Measurements from ENCODE around the gene HDAC10. TPM values are rescaled to one million over a fixed set of nuclear protein-coding genes. Genes with fewer than 3 reads are reported as not detected.
"Not testable (repeated sequence)": the region's sequence is repeated elsewhere in the genome, so short reads cannot be mapped to it uniquely, and the experiment has no call there.

The HDAC10 gene
- total RNA-seq, 1 donor from 2014 or later: 14.5 TPM

DNA sequence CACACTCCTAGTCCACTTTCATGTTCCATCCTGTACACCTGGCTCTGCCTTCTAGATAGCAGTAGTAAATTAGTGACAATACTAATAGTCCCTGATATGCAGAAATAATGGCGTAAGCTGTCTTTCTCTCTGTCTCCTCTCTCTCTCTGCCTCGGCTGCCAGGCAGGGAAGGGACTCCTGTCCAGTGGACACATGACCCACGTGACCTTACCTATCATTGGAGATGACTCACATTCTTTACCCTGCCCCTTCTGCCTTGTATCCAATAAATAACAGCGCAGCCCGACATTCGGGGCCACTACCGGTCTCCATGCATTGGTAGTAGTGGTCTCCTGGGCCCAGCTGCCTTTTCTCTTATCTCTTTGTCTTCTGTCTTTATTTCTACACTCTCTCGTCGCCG lies 22.7 kb upstream of the HDAC10 start:
- DNase-seq (ENCODE audit: missing footprints); ATAC-seq: not testable (repeated sequence)
- intact Hi-C loops (cut with DNase I): loop anchor here (5.0 kb wide), 1 partner anchor 34 kb away; the partner anchor contains the start of gene PLXNB2

DNA sequence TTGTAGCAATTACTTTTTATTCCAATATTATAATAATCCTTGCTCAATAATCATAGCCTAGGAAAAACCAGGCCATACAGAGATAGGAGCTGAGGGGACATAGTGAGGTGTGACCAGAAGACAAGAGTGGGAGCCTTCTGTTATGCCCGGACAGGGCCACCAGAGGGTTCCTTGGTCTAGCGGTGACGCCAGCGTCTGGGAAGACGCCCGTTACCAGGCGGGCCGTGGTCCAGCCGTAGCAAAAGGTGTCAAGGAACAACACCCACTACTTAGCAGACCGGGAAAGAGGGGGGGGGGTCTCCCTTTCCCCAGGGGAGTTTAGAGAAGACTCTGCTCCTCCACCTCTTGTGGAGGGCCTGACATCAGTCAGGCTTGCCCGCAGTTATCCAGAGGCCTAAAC lies 22.3 kb upstream of the HDAC10 start:
- ATAC-seq; DNase-seq (ENCODE audit: missing footprints): not testable (repeated sequence)
- intact Hi-C loops (cut with DNase I): loop anchor here (5.0 kb wide), 1 partner anchor 34 kb away; the partner anchor contains the start of gene PLXNB2

DNA sequence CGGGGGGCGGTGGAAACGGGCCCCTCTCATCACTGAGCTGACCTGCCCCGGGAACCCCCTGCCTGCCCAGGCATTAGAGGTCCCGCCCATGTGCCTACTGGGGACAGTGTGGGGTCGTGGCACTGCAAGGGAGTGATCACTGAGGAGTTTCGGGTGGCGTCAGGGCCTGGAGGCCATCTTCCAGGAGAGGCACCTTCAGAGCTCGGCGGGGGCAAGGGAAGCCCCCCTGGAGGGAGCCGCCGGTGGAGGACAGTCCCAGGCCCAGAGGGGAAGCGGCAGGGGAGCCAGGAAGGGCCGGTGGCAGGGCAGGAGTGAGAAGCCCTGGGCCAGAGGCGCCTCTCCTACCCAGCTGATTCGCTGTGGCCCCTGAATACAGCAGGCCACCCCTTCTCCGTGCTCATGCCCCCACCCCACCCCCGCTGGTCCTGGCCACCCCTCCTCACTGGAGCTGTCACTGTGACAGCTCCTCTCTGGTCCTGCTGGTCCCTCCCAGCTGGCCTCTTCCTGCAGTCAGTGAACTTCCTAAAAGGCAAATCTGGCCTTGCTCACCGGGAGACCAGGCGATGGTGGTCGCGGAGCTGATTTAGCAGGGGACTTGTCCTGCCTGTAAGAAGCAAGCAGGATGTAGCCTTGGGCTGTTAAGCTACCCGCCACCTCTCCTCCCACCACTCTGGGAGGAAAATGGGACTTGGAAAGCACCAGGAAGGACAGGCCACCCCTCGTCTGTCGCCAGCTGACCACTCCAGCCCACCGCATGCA lies 21.2 kb upstream of the HDAC10 start:
- DNase-seq (ENCODE audit: missing footprints) (no peak), ATAC-seq (no peak)
- intact Hi-C loops (cut with DNase I): loop anchor here (5.0 kb wide), 1 partner anchor 35 kb away; the partner anchor contains the start of gene PLXNB2

DNA sequence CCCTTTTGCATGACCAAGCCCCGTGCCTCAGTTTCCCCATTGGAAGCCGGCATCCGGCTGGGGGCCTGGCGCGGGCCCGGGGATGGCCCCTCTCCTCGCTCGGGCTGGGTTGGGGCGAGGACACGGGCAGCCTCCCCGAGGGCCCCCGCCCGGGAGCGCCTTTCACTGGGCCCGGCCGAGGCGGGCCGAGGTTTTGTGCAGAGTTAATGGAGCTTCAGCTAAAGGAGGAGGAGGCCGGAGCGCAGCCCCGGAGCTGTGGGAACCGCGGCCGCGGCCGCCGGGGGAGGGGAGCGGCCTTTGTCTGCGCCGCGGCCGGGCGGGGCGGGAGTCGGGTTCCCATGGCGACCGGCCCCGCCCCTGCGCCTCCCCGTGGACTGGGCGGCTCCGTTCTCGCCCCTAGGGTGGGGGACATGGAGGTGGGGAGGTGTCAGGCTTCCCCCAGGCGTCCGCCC lies 20.5 kb upstream of the HDAC10 start:
- DNase-seq (ENCODE audit: missing footprints): peak; percentile 82
- peak; percentile 23 for ATAC-seq
- intact Hi-C loops (cut with DNase I): loop anchor here (2.0 to 5.0 kb wide), 2 partner anchors 19 to 36 kb away; partner anchors contain the start of gene PLXNB2

DNA sequence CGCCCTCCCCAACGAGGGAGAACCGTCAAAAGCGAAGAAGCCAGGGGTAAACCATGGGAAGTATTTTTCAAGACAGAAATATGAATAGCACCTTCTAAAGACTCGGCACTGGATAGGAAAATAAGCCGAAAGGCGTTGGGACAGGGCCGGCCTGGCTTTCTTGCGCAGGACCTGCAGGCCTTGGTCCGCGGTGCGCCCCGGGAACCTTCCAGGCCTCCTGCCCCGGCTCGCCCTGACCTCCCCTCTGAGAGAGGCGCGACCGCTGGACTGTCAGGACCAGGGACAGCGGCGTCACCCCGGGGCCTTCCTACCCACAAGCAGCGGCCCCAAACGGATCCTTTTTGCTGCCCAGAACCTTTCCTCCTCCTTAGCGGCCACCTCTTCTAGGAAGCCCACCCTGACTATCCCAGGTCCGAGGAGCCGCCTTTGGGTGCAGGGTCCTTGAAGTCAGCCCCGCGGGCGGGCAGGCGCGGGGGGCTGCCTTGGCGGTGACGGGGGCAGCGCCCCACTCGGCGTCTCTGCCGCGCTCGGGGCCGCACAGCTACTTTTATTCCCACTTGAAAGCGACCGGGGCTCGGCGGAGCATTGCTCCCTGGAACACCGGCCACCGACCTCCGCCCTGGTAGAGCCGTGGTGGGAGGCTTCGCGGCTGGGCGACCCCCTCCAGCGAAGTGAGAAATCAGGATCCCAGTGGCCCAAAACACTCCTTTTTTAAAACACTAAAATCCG lies 19.8 kb upstream of the HDAC10 start:
- intact Hi-C loops (cut with DNase I): loop anchor here (2.0 to 5.0 kb wide), 2 partner anchors 18 to 36 kb away; partner anchors contain the start of gene PLXNB2
- peak; percentile 87 for DNase-seq (ENCODE audit: missing footprints)
- peak; percentile 55 for ATAC-seq

DNA sequence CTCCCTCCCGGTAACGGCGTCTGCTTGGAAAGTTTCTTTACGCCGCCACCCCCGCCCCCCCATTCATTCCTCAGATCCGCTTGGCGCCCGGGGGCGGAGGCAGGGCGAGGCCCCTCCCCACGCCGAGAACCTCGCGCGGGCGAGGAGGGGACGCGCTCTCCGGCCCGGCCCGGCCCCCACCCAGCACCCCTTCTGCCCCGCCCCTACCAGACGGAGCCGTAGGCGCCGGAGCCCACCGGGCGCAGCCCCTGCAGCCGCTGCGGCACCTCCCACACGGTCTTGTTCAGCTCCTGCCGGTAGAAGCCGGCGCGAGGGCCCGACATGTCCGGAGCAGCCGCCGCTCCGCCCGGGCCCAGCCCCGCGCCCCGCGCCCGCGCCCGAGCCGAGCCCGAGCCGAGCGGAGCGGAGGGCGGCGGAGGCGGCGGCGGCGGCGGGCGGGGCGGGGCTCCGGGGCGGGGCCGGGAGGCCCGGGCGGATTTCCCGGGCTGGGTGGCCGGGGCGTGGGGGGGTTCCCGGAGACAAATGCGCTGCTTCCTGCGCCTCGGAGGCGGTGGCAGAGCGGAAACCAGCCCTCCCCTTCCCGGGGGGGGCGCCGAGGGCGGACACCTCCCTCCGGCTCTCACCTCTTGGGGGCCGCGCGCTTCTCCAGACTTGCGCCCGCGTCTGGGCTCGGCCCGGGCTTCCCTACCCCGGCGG lies 19.1 kb upstream of the HDAC10 start, which contains the start of gene MAPK11:
TSS of gene MAPK11 (minus strand) at position 411 of the 696 bp plus-strand sequence. CDS start at position 323, 88 bp downstream.
- DNase-seq (ENCODE audit: missing footprints): no peak
- ATAC-seq: peak; percentile 18
- intact Hi-C loops (cut with DNase I): loop anchor here (2.0 to 5.0 kb wide), 2 partner anchors 17 to 37 kb away; partner anchors contain the start of gene PLXNB2

DNA sequence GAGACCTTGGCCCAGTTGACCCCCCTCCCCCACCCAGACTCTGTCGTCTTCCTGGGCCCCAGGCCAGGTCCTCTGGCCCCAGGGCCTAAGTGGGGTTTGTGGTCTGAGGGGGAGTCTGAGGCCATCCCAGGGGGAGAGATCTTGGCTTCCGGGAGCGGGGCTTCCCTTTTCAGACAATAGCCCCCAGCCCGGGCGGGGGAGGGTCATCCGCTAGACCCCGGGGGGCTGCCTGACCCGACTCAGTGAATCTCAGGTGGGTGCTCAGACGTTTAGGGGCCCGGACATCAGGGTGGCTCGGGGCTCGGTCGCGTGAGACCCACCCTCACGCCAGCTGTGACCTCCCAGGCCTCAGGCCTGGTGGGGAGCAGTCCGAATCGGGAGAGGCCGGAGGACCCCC lies 18.5 kb upstream of the HDAC10 start:
- ATAC-seq (no peak), DNase-seq (ENCODE audit: missing footprints) (no peak)

DNA sequence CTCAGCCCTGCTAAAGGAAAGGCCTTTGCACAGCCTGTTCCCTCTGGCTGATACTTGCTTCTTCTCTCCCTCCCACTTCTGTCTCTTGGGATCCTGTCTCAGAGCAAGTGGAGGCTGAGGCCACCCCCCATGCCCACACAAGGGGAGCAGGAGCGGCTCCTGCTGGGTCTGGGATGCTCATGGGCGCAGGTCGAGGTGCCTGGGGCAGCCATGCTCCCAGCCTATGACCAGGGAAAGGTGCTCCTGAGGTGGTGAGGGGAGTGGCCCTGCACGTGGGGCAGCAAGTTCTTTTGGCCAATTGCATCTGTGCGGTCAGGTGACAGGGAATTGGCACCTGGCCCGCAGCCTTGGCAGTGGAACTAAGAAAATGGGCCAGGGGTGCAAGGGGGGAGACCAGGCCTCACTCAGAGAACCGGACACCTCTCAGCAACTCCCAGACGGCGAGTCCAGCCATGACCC lies 17.6 kb upstream of the HDAC10 start:
- DNase-seq (ENCODE audit: missing footprints): no peak
- intact Hi-C loops (cut with DNase I): no loop called here
- ATAC-seq: no peak

More for the DNA sequence above, 18.5 kb upstream of the HDAC10 start:
- intact Hi-C loops (cut with DNase I): no loop called here

DNA sequence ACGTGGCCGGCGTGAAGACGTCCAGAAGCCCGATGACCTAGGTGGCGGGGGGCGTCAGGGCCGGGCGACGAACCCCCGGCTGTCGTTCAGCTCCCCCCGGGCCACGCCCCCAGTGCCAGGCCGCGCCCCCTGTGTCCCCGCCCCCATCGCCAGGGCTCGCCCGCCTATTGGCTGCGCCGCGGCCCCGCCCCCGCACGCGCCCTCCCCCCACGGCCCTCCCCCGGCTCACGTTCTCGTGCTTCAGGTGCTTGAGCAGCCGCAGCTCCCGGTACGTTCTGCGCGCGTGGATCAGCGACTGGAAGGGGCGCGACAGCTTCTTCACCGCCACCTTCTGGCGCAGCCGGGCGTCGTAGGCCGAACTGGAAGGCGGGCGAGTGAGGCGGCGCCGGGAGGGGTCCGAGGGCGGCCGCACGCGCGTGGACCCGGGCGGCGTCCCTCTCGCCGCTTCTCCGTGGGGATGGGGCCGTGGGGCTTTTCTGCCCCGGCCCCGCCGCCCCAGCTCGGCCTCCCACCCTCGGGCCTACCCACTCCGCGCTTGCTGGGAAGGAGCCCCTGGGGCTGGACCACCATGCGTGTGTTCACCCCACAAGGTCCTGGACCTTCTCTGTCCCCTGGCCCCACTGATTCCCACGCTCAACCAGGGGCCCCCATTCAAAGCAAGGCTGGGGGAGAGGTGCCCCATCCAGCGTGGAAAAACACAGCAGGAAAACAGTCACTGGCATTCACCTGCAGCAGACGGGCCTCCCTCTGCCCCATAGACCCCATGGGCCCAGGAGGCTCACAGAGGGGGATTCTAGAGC lies 16.7 kb upstream of the HDAC10 start:
- no peak for DNase-seq (ENCODE audit: missing footprints)
- ATAC-seq: peak; percentile 57
- intact Hi-C loops (cut with DNase I): no loop called here

DNA sequence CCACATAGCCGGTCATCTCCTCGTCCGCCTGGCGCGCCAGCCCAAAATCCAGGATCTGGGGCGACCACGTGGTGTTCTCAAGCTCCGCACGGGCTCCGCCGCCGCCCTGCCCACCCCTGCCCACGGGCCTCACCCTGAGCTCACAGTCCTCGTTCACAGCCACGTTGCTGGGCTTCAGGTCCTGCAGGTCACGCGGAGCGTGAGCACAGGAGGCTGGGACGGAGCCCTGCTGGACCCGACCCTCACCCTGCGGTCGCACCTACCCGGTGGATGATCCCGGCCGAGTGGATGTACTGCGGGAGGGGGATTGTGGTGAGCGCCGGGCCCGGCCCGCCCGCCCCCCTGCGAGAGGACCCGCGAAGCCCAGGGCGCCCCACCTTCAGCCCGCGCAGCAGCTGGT lies 15.9 kb upstream of the HDAC10 start:
- intact Hi-C loops (cut with DNase I): no loop called here
- ATAC-seq (no peak), DNase-seq (ENCODE audit: missing footprints) (no peak)

DNA sequence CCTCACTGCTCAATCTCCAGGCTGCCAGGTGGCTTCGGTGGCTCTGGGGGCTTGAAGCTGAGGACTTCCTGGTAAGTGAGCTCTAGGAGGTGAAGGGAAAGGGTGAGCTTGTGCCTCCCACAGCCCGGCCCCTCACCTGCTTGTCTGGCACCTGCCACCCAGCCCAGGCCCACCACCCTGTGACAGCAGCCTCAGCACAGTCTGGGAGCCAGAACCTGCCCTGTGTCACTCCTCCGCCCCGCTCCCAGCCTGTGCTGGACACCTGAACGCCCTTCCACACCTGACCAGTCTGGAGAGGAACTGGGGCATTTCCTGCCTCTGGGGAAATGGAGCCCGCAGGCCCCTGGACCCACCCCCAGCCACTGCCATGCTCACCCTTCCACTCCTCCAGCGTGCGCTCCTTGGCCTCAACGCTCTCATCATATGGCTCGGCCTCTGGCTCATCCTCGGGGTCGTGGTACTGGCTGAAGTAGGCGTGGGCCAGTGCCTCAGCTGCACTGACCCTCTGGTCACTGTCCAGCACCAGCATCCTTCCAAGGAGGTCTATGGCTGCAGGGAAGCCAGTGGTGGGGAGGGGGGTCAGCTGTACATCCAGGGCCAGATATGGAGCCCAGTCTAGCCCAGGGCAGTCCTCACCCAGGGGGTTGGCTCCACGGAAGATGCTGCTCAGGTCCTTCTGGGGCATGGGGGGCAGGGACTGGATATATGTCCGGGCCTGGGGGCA lies 14.0 kb upstream of the HDAC10 start:
- intact Hi-C loops (cut with DNase I): no loop called here
- no peak for DNase-seq (ENCODE audit: missing footprints)
- ATAC-seq: no peak

DNA sequence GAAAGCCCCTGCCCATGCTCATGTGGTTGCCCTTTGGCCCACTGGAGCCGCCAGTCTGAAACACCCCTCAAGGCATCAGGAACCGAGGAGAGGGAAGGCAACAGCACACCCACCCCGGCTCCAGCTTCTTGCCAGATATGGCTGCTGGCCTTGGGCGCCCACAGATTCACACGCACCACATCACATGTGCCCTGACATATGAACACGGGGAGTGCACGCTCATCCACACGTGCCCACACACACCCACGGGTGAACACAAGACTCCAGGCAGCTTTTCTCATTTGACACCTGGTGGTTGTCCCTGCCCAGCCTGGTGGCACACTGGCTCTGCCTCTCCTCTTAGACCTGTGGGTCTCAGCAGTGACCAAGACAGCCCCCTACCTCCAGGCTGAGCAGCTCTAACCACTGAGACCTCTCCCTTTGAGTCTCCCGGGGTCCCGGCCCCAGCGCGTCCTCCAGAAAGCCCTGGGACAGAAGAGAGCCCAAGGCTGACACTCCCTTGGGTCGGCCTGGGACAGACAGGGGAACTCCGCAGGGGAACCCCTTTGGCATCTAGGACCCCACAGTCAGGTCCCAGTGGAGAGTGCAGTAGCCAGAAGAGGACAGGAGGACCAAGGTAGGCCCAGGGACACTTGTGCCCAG lies 13.2 kb upstream of the HDAC10 start:
- intact Hi-C loops (cut with DNase I): no loop called here
- no peak for DNase-seq (ENCODE audit: missing footprints)
- no peak for ATAC-seq

DNA sequence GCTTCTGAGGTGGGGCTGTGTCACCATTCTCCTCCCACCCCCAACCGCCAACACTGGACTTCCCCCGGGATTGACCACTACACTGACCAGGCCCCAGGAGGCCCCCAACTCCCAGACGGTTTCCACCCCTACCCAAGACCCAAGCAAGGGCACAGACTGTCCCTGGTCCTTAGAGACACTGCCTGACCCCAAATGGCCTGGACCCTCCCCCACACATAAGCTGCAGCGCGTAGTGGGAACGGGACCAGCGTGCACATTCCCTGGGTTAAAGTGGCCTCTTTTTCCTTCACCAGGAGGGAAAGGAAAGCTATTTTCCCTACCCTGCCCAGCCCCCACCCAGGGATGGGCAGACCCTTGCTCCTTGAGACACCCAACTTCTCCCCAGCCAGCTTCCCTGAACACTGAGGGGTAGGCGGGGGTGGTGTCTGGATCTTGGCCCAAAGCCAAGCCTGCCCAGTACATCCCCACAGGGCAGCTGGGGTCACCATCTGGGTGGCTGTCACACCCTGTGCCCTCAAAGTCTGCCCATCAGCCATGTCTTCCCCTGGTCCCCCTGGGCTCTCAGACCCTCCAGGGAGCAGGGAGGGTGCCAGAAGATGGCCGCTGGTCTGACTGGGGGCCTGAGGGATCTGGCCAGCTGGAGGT lies 12.0 kb upstream of the HDAC10 start:
- intact Hi-C loops (cut with DNase I): no loop called here
- ATAC-seq (no peak), DNase-seq (ENCODE audit: missing footprints) (no peak)

DNA sequence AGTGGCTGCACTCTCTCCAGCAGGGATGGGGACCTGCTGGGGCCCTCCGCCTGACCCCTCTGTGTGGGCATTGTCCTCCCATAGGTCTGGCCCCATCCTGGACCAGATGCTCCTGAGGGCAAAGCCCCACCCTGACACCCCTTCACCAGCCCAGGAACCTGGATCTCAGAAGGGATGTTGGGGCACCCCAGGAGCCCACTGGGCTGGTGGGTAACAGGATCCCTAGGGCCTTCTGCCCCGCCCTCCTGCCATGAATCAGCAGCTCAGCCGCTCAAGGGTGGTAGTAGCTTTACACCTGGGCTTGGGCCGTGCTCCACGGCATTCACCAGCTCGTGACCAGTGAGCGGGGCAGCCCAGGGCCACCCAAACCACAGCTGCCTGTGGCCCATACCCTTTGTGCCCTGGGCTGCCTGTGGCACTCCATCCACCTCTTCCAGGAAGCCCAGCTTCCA lies 11.4 kb upstream of the HDAC10 start:
- intact Hi-C loops (cut with DNase I): no loop called here
- ATAC-seq (no peak), DNase-seq (ENCODE audit: missing footprints) (no peak)

DNA sequence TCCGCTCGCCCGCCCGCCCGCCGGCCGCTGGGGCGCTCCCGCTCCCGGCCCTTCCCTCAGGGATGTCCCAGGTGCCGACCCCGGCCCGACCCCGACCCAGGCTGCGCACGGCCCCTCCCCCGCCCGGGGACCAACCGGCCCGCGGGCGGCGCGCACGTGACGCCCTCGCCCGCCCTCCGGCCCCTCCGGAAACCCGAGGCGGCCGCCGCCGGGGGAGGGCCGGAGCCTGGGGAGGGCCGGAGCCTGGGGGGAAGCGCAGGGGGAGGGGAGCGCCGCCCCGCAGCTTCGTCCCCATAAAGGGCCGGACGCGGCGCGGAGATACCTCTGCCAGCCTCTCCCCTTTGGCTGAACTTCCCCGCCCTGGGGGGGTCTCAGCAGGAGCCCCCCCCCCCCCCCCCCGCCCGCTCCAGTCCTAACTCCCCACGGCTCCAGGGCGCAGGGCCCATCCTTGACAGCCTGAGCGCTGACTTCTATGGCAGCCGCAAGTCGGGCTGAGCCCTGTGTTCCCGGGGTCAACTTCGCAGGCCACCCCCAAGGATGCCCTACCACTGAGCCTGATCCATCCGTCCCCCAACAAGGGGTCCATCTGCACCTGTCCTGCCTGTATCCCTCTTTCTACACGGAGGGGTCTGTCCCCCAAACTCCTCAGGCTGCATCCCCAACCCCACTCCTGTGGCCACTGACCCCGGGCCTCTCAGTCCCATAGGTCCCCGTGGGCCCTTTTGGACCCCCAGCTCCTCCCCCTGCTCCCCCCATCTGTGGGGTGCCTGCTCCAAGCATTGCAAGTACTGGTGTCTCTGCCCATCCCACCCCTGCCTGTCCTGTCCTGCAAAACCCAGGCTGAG lies 10.8 kb upstream of the HDAC10 start, which contains the start of gene MAPK12:
TSS of gene MAPK12 (minus strand) at position 69 of the 845 bp plus-strand sequence. CDS start 174 bp downstream, outside the sequence.
- ATAC-seq: no peak
- DNase-seq (ENCODE audit: missing footprints): peak; percentile 60

More for the DNA sequence above, 10.8 kb upstream of the HDAC10 start, which contains the start of gene MAPK12:
- intact Hi-C loops (cut with DNase I): no loop called here

All from Right ventricle myocardium inferior (tissue), 1 donor.